Psoas muscle (tissue), 8 donors: ENCODE data around the gene ZFAND2A. TPM values are rescaled to one million over a fixed set of nuclear protein-coding genes. Genes with fewer than 3 reads are reported as not detected.
"Not testable (repeated sequence)": the region's sequence is repeated elsewhere in the genome, so short reads cannot be mapped to it uniquely, and the experiment has no call there.

Source experiments
- ATAC-seq, 4 donors: fragments of 200-7000 bp; cut with Tn5 transposase; one replicate each; pipeline ENCODE4 v1.9.1; 2020; ENCODE audit warnings: moderate library complexity in 3 of 4, mild to moderate bottlenecking in 2 of 4
- DNase-seq, 2 donors: peaks; one replicate each; pipeline ENCODE4 v3.0.0-alpha.2; 2020
- H3K27ac ChIP-seq: fragments of 200-600 bp; one replicate; pipeline ENCODE4 v1.8.0; 2022
- H3K27me3 ChIP-seq, 3 donors: fragments of 200-600 bp in 1 of 3; one replicate each; pipeline versions ENCODE4 v1.6.1 to v1.8.0; 2013 to 2022; ENCODE audit warnings: low read length in 2 of 3, mild to moderate bottlenecking in 2 of 3, moderate library complexity in 1 of 3; ENCODE audit not compliant: insufficient read depth in 3 of 3
- H3K36me3 ChIP-seq, 2 donors: fragments of 200-600 bp in 1 of 2; one replicate each; pipeline versions ENCODE4 v1.6.1 to v1.8.0; 2013 to 2022; ENCODE audit warnings: low read depth in 1 of 2, mild to moderate bottlenecking in 1 of 2, moderate library complexity in 1 of 2; ENCODE audit not compliant: insufficient read depth in 1 of 2
- H3K4me1 ChIP-seq: fragments of 200-600 bp; one replicate; pipeline ENCODE4 v1.8.0; 2022
- H3K4me3 ChIP-seq: fragments of 200-600 bp; one replicate; pipeline ENCODE4 v1.8.0; 2022; ENCODE audit warnings: mild to moderate bottlenecking
- H3K9me3 ChIP-seq: fragments of 200-600 bp; one replicate; pipeline ENCODE4 v1.8.0; 2022
- CTCF ChIP-seq: fragments of 200-600 bp; IDR thresholded peaks from one replicate; pipeline ENCODE4 v1.8.0; 2022; ENCODE audit warnings: antibody characterized with exemption
- WGBS, 3 donors: extraction: QIAGEN DNeasy Blood & Tissue Kit; methylation state at CpG; one replicate each; pipeline versions ENCODE4 v1.1.6 to v1.1.7; 2013; 5-methylcytosine and 5-hydroxymethylcytosine counted together
- intact Hi-C, 2 donors: fragments of 100-400 bp; cut with DNase I; formaldehyde crosslinking; loops; one replicate each; pipeline versions ENCODE4 v1.11.0 to v1.14.2; 2022
- long read RNA-seq, 2 donors: library from polyadenylated mRNA; unstranded; transcript quantifications; one replicate each; pipeline ENCODE4 v2.0.0, GENCODE V29; 2021
- polyA plus RNA-seq, 3 donors: library from polyadenylated mRNA; stranded (reverse); fragments of 200-250 nt; gene quantifications; one replicate each; pipeline ENCODE4 v1.2.3, GENCODE V29; 2013
- total RNA-seq, 4 donors: library from RNA; stranded (reverse); fragmentation: NEBNext Ultra II Directional in 2 of 4; extraction: Animal tissue kit (Norgen Biotek cat#: 25700) in 2 of 4; gene quantifications; one replicate each; pipeline versions ENCODE4 v1.2.1 to v1.2.4, GENCODE V29; 2021 to 2023
- donor health status: healthy with polysubstance abuse.
- donor health status: DM: no; HTN: no; CAD: no; lungs with moderate emphysema.
- donor health status: Bipolar disorder and iron deficiency.
- donor health status: healthy.
- donor health status: DM: yes; HTN: yes; CAD: no.
- donor health status: DM: no; HTN: no; CAD: no.
- donor health status: DM: no; HTN: no; CAD: no.
- donor health status: DM: yes; HTN: yes; CAD: no.

The ZFAND2A gene, protein sequence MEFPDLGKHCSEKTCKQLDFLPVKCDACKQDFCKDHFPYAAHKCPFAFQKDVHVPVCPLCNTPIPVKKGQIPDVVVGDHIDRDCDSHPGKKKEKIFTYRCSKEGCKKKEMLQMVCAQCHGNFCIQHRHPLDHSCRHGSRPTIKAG
- total RNA-seq (10 to 100 TPM in 1 of 4 donors, 1 to 10 TPM in 3; 5.7 to 18.4 (median 8.9) TPM), polyA plus RNA-seq (10 to 100 TPM; 27.4 to 61.1 (median 57.2) TPM)
- long read RNA-seq, donor 1, partial matches to known transcripts = 0 of 3 reads
- long read RNA-seq, donor 1, other reads (novel, unspliced or antisense) = 1 of 3 reads
- long read RNA-seq, donor 2, transcript ZFAND2A-201 (5 exons, 860 nt) = major isoform, 12 of 13 reads
- long read RNA-seq, donor 2, partial matches to known transcripts = 0 of 13 reads
- long read RNA-seq, donor 2, other reads (novel, unspliced or antisense) = 1 of 13 reads

- Histone ChIP-seq H3K4me3 (peak within 1 kb of the TSS; percentile 85), H3K27ac (peak within 1 kb of the TSS; percentile 96), H3K27me3 (no peaks in the 10 kb centered on the region), H3K9me3 (no peaks in the 10 kb centered on the region), H3K4me1 (peaks cover 14% of the 10 kb centered on the region), H3K36me3 (peaks cover 0 to 58% of the 10 kb centered on the region in 2 donors)
- intact Hi-C loops = no loop called here
- ATAC-seq (peak; percentile 97 to 100 (median 98)), DNase-seq (peak; percentile 99 to 100)
- 0 to 1% (median 1%) methylated on average over 55 to 83 of the region's 83 CpGs for WGBS, 3 donors
- no peak for TF ChIP-seq CTCF
Measured at GRCh38 chr7:1159891-1160669, at the start of gene ZFAND2A. Gene ZFAND2A (minus strand): TSS chr7:1160196. CDS start chr7:1158212, 1,984 bp downstream.

DNA sequence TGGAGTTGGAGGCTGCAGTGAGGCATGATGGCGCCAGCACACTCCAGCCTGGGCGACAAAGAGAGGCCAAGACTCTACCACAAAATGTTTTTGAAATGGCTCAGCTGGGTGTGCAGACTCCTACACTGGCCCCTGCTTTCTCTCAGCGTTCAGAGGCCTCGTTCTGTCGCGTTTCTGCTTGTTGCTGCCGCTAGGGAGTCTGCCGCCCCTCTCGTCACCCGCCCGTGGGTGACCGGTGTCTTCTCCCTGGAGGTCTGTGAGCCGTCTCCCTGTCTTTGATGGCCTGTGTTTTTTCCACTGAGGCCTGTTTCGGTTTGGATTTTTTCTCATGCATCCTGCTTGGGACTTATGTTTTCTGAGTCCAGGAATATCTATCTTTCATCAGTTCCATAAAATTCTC is 49.1 kb upstream of the ZFAND2A start:
- Histone ChIP-seq H3K4me1 (peaks cover 5% of the 10 kb centered on the region), H3K36me3 (no peaks in the 10 kb centered on the region), H3K4me3 (no peak overlapping the region), H3K27me3 (peaks cover 0 to 70% (median 5%) of the 10 kb centered on the region in 3 donors), H3K9me3 (no peaks in the 10 kb centered on the region), H3K27ac (no peak overlapping the region)
- ATAC-seq (no peak), DNase-seq (no peak)
- no peak for TF ChIP-seq CTCF
- intact Hi-C loops = no loop called here
- 78 to 83% (median 83%) methylated on average over 14 of the region's 14 CpGs for WGBS, 3 donors

DNA sequence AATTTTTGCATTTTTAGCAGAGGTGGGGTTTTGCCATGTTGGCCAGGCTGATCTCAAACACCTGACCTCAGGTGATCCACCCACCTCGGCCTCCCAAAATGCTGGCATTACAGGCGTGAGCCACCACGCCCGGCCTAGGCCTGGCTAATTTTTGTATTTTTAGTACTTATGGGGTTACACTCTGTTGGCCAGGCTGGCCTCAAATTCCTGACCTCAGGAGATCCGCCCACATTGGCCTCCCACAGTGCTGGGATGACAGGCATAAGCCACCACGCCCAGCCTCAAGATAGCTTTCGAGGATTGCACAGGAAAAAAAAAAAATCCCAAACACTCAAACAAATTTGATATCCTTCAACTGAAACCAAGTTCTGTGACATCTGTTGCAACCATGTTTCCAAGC is 45.7 kb upstream of the ZFAND2A start:
- peaks cover 0 to 63% (median 3%) of the 10 kb centered on the region in 3 donors for H3K27me3 ChIP-seq
- H3K36me3 ChIP-seq, H3K9me3 ChIP-seq, intact Hi-C loops, ATAC-seq, H3K27ac ChIP-seq, DNase-seq, H3K4me3 ChIP-seq, H3K4me1 ChIP-seq: not testable (repeated sequence)
- 93 to 98% (median 94%) methylated on average over 7 of the region's 7 CpGs for WGBS, 3 donors

GRCh38 chr7:1204460-1205140 is 44.6 kb upstream of the ZFAND2A start:
- intact Hi-C loops = no loop called here
- Histone ChIP-seq H3K27ac (no peak overlapping the region), H3K27me3 (peaks cover 0 to 63% (median 3%) of the 10 kb centered on the region in 3 donors), H3K4me3 (no peak overlapping the region), H3K4me1 (no peaks in the 10 kb centered on the region), H3K36me3 (no peaks in the 10 kb centered on the region), H3K9me3 (no peaks in the 10 kb centered on the region)
- WGBS, 3 donors = 25 to 36% (median 31%) methylated on average over 19 of the region's 19 CpGs
- TF ChIP-seq CTCF = no peak
- ATAC-seq (no peak), DNase-seq (no peak)

GRCh38 chr7:1202914-1203313 is 42.9 kb upstream of the ZFAND2A start:
- intact Hi-C loops, ATAC-seq, DNase-seq, H3K4me1 ChIP-seq, H3K9me3 ChIP-seq, H3K36me3 ChIP-seq, H3K27ac ChIP-seq, H3K4me3 ChIP-seq: not testable (repeated sequence)
- peaks cover 0 to 63% (median 3%) of the 10 kb centered on the region in 3 donors for H3K27me3 ChIP-seq
- WGBS, 3 donors = 91 to 94% (median 92%) methylated on average over 6 of the region's 6 CpGs
